Activated T-cell treated with anti-CD3 and anti-CD28 coated beads, Interleukin-2, amount 50 U/mL, for 1 hour (primary cell): ENCODE measurements around the gene MSN.
A peak's percentile ranks its signal among the peaks of the same experiment; 100 is the strongest.
"Not testable (repeated sequence)": the region's sequence is repeated elsewhere in the genome, so short reads cannot be mapped to it uniquely, and the experiment has no call there.

ENCODE experiments used
- DNase-seq: peaks from one replicate; pipeline ENCODE4 v3.0.0-alpha.2; 2020

MSN gene

DNA sequence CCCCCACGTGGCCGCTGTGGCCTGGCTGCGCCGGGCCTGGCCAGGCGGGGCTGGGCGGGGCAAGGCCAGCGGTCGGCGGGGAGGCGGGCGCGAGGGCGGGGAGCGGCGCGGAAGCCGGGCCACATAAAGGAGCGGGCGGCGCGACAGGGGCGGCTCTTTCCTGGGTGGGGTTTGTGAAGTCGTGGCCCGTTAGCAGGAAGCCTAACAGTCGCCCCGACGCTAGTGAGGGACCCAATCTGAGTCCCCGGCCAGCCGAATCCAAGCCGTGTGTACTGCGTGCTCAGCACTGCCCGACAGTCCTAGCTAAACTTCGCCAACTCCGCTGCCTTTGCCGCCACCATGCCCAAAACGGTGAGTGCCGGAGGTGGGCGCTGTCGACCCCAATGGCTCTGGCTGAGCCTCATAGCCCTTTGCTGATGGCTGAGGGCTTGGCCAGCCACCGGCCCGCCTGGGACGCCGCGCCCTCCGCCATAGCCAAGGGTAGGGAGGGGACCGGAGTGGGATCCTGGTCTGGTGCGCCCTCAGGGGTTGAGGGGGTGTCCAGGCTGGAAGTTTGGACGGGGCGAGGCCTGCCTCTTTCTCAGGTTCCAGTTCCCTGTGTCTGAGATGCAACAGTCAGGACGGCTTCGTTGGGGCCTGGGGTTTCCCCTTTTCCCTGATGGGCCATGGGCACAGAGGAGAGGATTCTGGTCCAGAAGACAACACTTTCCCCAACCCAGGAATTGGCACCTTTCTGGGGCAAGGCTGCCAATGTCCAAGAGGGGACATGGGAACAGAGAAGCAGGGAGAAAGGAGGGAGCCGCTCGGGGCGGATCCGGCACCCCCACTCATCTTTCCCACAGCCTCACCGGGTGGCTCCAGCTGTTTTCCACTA, at the start of gene MSN:
TSS of gene MSN (plus strand) at position 152 of the 874 bp plus-strand sequence. CDS start at position 340, 188 bp downstream.
- peak; percentile 79 for DNase-seq

DNA sequence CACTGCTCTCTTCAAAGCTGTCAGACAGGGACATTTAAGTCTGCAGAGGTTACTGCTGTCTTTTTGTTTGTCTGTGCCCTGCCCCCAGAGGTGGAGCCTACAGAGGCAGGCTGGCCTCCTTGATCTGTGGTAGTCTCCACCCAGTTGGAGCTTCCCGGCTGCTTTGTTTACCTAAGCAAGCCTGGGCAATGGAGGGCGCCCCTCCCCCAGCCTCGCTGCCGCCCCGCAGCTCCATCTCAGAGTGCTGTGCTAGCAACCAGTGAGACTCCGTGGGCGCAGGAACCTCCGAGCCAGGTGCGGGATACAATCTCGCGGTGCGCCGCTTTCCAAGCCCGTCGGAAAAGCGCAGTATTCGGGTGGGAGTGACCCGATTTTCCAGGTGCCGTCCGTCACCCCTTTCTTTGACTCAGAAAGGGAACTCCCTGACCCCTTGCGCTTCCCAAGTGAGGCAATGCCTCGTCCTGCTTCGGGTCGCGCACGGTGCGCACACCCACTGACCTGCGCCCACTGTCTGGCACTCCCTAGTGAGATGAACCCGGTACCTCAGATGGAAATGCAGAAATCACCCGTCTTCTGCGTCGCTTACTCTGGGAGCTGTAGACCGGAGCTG, 47.3 kb upstream of the MSN start:
- DNase-seq: not testable (repeated sequence)

DNA sequence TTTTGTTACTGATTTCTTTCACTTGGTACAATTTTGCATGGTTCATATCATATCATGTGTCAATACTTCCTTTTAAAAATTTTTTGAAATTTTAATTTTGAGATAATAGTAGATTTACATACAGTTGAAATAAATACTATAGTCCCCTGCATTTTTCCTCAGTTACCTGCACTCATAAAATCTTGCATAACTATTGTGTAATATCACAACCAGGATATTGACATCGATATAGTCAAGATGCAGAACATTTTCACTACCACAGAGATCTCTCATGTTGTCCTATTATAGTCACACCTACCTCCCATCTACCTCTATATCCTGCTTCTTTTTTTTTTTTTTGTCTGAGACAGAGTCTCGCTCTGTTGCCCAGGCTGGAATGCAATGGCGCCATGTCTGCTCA, 36.7 kb upstream of the MSN start:
- DNase-seq: no peak

DNA sequence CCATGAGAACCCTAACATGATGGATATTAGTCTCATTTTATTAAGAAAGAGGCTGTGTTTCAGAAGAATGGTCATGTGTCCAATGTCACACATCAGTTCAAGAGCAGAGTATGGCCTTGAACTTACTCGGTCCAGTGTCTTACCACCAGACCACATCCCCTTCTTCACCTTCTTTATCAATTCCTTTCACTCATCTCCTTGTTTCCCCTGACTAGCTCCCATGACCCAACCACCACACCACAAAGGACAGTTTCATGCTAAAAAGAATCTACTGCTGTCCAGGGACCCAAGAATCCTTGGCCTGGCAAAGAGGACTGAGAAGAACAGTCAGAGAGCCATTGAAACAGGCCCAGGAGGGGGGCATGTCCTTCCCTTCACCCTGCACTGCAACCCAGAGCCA, 33.6 kb upstream of the MSN start:
- DNase-seq: no peak

DNA sequence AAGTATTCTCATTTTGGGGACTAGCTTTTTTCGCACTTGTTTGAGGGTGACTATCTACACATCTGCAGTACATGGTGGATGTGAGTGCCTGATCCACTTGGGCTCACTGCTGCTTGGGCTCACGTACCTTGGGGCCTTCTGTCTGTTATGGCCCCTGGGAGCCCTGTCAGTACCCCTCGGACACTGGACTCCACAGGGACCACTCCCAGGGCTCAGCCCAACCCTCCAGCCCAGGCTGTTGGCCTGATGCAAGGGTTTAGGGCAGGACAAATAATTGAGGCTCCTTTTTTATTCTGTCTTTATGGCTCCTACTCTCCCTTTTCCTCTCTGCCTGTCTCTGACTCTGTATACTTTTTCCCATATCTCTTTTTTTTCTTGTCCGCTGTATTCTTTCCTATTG, 32.7 kb upstream of the MSN start:
- no peak for DNase-seq

DNA sequence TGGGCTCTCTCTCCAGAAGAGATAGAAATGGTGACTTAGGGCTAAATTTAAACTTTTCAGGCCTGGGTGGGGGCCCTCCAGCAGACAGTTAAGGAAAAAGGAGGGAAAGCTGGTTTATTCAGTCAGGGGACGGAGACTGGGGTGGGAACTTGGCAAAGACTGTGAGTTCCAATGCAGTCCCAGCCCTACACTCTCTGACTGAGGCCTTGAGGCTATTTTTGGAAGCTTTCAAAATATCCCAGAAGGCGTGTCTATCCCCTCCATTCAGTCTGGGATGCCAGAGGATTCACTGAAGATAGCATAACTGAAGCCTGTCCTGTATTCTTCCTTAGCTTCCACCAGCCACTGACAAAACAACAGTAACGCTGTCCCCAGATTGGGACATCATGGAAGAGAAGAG, 32.1 kb upstream of the MSN start:
- no peak for DNase-seq

DNA sequence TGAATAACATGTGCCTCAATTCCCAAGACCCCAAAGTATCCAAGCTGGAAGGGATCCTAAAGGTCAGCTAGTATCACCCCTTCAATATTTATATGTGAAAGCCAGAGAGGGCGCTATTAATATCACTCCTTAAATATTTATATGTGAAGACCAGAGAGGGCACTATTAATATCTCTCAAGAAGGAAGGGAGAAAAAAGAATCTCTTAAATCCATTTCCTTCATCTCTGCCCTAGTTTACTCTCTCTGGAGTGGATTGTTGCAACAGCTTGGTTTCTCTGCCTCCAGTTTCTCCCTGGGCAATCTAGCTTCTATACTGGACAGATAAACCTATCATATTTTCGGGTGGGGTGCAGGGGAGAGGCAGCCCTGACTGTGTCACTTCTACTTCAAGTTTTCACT, 31.6 kb upstream of the MSN start:
- DNase-seq: no peak

DNA sequence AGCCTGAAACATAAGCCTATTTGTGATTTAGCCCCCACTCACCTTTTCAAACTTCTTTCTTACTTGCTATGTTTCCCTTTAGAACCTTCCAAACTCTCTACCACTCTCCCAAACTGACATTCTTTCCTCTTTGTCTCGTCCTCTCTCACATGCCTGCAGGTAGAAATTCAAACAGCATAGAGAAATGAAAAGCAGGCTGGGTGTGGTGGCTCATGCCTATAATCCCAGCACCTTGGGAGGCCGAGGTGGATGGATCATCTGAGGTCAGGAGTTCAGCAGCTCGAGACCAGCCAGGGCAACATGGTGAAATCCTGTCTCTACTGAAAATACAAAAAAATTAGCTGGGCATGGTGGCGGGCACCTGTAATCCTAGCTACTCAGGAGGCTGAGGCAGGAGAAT, 31.2 kb upstream of the MSN start:
- not testable (repeated sequence) for DNase-seq

DNA sequence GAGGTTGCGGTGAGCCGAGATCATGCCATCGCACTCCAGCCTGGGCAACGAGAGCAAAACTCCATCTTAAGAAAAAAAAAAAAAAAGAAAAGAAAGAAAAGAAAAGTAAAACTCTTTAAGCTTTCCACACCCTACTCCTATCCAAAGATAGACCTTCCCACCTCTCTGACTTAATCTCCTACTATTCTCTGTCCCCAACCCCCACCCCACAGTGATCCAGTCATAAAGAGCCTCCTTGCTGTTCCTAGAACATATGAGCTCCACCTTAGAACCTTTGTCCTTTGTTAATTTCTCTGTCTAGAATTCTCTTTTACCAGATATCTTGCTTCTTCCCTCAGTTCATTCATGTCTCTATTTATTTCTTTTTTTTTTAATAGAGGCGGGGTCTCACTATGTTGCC, 30.1 kb upstream of the MSN start:
- no peak for DNase-seq

DNA sequence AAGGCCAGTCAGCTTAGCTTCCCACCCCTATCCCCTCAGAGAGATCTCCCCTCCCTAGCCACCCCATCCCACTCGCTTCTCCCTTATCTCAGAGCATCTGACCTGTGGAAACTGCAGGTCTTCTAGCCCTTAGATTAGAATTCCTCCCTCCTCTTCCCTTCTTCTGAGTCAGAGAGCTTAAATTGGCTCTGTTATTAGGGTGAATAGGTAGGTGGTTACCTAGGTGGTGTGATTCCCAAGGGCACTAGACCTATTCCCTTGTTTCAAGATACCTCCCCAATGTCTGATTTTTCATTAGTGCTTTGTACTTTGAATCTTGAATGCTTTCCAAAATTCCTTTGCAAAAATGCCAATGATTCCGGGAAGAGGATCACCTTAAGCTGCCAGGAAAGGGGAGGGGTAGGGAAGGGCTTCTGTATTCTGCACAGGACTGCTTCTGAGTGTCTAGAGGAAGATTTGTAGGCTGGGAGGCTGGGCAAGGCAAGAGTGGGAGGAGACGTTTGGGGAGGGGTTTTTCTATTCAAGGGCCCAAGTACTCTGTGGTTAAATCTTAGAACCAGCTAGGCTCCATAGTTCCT, 24.5 kb upstream of the MSN start:
- no peak for DNase-seq

DNA sequence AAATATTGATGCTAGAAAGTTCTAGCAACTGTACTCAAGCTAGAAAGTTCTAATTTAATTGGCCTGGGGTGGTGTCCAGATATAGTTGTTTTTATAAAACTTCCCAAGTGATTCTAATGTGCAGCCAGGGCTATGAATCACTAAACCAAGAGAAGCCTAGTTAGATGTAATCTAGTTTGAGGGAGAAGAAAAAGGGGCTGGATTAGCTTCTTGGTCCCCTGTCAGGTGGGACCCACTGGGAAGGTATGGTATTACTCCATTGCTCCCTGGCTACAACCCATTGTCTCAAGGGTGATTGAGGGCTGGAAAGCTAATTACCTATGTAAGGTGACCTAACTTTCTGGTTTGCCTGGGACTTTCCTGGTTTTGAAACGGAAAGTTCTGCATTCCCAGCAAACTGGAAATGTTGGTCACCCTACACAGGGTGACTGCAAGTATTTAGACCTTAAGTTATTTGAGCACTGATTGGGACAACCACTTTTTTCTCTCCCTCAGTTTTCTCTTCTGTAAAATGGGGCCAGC, 23.9 kb upstream of the MSN start:
- no peak for DNase-seq

DNA sequence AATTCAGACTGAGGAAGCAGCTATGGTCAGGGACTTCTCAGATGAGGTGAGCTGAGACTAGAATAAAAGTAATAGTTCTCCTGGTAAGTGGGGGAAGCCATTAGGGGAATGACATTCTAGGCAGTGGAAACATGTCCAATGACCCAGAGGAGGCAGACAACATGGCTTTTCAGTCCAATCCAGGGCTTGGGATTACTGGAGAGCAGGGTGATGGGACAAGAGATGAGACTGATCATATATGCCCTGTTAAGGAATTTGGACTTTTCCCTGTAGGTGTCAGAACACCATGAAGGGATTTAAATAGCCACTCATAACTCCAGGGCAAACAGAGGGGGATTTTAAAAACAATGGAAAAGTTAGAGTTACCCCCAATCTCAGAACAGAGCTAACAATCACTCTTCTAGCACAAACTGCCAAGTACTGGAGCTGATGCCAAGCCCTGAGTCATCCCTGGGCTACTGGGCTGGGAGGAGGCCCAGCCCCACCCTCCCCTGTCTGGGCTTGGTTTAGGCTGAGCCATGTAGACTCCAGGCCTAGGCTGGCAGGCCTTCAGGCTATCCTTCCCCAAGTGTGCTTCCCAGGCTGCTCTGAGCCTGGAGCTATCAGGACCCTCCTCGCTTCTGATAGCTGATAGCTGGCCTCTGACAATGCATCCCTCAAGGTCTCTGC, 22.7 kb upstream of the MSN start:
- DNase-seq: no peak

DNA sequence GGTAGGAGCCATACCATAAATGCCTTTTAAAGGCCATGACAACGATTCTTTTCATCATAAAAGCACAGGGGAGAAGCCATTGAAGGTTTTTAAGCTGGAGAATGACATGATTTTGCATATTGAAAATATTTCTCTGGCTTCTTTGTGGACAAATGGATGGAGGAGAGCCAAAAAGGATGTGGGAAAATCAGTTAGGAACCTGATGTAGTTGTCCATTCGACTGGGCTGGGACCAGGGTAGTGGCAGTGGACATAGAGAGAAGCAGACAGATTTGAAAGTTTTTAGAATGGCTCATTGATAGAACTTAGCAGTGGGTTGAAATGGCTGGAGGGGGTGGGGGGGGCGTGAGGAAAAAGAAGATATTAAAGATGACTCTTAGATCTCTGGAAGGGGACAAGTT, 19.7 kb upstream of the MSN start:
- no peak for DNase-seq

DNA sequence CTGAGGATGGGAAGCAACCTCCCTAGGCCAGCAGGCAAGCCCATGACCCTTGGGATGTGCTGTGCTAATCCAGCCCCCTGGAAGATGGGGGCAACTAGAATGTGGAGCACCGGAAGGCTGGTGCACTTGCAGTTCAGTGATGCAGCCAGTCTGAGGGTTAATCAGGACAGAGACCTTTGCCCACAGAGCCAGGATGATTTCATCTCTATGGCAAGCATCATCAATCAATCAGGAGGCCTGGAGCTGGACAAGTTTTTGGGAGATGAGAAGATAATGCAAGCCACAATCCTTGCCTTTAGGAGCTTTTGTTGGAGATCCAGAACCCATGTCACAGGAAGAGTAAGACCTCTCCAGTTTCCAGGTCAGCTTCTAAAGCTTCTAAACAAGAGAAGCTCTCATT, 15.4 kb upstream of the MSN start:
- no peak for DNase-seq

DNA sequence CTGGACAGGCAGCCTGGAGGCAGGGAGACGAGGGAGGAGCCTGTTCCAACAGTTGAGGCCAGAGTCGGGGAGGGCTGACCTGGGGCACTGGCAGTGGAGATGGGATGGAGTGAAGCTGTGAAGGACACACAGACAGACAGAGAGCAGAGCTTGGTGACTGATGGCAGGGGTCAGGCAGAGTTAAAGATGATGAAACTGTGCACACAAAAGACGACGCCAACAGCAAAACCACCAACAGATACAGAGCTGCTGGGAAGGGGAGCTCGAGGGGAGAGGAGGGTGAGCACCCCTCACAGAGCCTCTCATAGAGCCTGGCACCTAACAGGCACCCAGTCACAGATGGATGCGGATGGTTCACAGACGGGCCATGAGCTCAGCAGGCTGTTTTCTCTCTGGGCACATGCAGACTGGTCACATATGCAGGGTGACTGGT, 10.4 kb upstream of the MSN start:
- not testable (repeated sequence) for DNase-seq

DNA sequence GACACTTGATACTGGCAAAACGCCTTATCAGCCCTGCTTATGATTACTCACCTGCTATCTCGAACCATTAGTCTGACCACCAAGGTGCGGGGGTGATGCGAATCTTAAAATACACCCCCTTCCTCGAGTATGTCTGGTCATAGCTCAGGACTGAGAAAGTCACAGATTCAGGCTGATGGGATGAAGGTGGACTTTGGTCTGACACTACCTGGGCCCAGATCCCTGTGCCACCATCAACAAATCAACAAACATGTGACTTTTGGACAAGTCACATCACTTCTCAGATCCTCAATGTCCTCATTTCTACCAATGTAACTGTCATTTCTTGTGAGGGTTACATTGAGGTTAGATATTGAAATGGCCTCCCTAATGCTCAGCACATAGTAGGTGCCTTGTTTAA, 9.8 kb upstream of the MSN start:
- DNase-seq: no peak

DNA sequence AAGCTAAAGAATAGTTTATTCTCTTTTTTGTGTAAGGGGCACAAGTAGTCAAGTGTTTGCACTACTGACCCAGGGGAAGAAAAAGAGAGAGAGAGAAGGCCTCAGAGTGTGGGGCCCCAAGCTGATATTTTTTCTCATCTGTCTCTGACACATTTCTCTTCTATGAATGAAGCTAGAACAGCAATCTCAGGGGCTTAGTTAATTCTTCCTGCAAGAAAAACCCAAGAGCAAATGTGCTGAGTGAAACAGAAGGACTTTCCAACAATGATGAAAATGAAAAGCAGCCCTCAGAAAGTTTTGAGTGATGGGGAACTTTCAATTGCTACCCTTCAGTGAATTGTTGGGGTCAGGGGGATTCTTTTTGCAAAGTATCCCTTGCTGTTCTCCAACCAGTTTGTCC, 9.2 kb upstream of the MSN start:
- no peak for DNase-seq

DNA sequence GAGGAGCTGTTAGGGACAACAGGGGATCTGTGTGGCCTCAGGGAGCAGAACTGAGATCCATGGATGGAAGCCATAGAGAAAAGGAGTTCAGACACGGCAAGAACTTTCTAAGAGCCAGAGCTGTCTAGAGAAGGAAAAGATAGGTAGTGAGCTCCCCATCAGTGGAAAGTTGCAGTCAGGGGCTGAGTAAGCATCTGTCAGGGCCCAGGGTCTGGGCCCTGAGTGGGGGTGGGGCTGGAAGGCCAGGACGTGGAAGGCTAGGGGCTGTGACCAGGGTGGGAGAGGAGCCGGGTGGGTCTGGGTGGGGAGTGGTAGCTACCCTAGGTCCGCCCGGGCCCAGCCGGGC, 324 bp upstream of the MSN start:
- no peak for DNase-seq

DNA sequence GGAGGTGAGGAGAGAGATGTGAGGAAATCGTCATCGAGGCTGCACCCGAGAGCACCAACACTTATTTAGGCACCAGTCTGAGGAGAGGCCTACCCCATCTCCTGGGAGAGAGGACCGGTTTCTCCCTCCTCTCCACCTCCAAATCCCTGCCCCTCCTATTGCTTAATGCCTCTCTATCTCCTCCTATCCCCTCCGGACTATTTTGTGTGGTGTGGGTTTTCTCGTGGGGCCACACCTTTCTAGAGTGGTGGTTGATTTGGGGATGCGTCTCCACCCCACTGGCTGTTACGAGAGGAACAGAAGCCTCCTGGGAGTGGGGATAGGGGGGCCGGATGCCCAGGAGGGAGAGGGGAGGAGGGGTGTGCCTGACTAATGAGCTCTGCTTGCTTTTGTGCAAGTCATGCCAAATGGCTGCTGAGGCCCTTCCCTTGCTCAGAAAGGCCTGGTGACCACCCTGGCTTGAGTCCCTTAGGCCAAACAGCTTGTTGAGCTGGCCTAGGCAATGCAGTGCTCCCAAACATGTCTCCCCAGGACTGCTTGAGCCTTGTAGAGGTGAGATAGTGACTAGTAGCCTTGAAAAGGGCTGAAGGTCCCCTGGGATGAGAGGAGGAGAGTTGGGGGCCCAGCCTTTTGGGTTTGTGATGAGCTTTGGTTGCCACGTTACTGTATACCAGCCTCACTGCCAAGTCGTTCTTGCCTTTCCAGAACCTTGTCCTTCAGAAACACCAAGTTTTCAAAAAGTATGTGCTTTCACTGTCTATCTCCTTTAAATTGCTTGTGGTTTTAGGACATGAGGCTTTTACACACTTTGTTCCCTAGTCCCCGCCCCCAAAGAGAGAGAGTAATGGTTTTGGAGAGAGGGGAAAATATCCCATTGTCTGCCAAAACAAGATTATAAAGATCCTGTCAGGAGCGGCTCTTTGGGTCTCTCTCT, 1.2 kb downstream of the MSN start:
- DNase-seq: peak; percentile 60

DNA sequence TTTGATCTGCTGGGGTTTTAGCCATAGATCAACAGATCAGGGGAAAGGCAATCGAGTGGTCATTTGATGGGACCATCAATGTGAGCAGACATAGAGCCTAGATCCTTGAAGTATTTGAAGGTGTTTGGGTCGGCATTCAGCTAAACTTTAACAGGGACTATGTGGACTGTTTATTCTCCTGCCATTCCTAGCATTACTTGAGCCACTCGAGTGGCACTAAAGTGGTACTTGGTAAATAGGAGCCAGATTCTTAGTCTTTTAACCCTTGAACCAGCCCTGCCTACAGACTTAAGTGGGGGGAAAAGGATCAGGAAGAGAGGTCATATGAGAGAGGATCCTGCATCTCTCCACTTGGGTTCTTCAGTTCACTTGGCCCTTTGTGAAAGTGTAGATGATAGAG, 3.8 kb downstream of the MSN start:
- no peak for DNase-seq

DNA sequence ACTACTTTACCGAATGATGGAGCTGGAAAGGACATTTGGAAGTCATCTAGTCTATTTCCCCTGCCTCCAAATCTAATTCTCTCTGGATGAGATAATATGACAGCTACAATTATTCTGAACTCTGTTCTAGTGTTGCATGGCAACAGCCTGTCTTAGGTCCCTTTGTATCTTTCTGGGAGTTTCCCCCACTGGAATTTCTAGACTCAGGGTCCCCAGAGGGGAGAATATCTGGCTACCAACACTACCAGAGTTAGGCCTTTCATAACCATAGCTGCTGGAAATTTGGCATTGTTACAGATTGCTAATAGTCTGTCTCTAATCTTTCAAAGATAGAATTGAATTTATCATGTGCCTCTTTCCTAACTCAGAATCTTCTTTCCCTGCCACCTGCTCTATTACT, 4.5 kb downstream of the MSN start:
- DNase-seq: no peak

DNA sequence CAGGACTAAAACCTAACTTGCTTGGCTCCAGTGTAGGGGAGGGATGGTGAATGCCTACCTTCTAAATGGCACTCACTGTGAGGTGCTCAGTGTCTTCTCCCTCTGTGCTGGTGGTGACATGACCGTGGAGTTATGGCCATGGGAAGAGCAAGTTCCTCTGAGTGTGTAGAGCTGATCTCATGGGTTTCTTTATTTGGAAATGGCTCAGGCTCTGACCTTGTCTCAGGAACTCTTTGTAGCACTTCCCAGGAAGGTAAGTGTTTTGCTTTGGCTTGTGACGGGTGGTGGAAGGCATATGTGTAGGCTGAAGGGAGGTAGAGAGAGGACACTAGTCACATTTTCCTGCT, 6.4 kb downstream of the MSN start:
- DNase-seq: no peak
